NCI-H1436 (cell line): ENCODE data around the gene LCTL.
"Not testable (repeated sequence)": the region's sequence is repeated elsewhere in the genome, so short reads cannot be mapped to it uniquely, and the experiment has no call there.

Experiments used
- DNase-seq: peaks from one replicate; lab custom pipeline; 2025; lab: John Stamatoyannopoulos, UW

The LCTL gene

DNA sequence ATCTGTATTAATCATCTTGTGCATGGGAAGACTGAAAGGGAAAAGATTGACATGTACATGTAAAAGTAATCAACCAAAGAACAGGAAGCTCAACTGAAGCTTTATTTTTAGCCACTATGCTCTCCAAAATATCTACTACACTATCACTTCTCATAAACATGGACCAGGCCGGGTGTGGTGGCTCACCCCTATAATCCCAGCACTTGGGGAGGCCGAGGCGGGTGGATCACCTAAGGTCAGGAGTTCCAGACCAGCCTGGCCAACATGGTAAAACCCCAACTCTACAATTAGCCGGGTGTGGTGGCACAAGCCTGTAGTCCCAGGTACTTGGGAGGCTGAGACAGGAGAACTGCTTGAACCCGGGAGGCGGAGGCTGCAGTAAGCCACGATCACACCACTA lies 65.5 kb downstream of the LCTL start:
- not testable (repeated sequence) for DNase-seq

GRCh38 chr15:66498501-66499386 lies 67.1 kb downstream of the LCTL start:
- no peak for DNase-seq
